HG02938 (cell line): ENCODE results near the gene CD99.
"Not testable (repeated sequence)": the region's sequence is repeated elsewhere in the genome, so short reads cannot be mapped to it uniquely, and the experiment has no call there.

Experiments used
- ATAC-seq: cut with Tn5 transposase; IDR thresholded peaks from one replicate; pipeline ENCODE4 v1.9.1; 2021; ENCODE audit warnings: mild to moderate bottlenecking, moderate library complexity; ENCODE audit not compliant: unreplicated experiment

CD99 gene

DNA sequence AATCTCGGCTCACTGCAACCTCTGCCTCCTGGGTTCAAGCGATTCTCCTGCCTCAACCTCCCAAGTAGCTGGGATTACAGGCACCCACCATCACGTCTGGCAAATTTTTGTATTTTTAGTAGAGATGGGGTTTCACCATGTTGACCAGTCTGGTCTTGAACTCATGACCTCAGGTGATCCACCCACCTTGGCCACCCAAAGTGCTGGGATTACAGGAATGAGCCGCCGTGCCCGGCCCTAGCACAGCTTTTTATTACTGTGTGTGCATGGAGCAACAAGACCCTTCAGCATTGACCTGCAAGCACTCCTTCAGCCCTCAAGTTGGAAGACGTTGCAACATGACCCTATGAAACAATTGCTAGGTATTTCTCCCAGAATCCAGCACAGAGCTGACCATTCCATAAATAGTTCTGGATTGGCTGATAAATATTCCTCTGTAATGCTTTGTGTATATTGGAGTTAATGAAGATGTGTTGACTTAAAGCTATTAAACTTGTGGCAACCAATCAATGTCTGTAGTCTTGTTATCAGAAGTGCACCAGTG lies 15.4 kb upstream of the CD99 start:
- ATAC-seq, result not testable (repeated sequence)

DNA sequence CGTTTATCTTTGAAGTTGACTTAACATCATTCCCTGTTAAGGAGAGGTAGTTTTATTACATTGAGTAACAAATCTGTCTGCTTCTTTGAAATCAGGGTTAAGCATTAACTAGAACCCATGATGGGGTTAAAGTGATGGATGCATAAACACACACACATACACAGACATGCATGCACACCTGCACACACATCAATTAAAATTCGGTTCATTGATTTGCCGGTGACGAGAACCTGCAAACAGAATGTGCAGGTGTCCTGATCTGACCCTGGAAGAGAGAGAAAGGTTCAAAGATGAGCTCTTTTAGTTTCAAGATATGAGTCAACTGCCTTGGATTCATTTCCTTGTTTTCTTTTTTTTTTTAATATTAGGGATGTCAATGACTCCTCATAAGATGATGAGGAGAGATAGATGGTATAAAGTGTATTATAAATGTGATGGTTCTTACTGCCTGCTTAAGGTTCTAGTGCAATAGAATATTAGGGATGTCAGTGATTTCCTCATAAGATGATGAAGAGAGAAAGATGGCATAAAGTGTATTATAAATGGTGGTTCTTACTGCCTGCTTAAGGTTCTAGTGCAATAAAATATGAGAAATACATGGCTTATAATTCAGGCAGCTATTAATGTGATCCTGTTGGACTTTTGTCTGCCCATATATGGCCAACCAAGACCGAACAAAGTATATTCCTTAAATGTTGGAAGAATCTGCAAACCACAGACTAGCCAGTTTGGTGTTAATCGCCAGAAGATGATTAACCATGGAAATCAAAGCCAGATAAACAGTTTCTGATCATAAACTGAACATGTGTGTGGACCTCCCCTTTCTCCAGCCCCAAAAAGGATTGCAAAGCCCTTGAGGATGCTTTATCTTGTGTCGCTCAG lies 14.1 kb upstream of the CD99 start:
- ATAC-seq, result no peak

DNA sequence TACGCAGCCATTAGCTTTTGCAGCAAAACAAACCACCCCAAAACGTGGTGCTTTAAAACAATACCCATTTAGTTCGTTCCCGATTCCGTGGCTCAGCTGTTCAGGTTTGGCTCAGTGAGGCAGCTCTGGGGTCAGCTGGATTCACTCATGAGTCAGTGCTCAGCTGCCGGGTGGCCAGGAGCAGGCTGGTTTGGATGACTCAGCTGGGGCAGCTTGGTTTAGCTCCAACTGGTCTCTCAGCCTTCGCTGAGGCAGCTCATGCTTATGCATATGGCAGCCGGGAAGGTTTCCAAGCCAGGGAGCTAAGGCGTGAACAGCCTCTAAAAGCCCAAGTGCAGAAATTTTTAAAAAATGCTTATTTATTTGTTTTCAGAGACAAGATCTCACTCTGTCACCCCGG lies 13.3 kb upstream of the CD99 start:
- ATAC-seq, result no peak

DNA sequence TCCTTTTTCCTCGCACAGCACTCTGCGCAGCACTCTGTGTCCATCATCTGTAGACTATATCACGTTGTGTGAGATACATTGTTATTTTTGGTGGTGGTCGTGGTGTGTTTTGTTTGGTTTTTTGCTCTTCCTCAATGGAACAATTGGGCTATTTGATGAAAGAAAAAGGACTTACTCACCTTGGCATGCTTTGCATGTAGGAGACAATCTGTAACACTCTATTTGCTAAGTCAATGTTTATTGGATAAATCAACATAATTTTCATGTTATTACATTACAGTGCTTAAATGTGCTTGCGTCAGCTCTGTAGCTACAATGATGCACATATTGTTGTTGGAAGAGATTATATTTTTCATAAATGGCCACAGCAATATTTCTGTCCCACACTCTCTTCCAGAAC lies 12.5 kb upstream of the CD99 start:
- ATAC-seq, result no peak

DNA sequence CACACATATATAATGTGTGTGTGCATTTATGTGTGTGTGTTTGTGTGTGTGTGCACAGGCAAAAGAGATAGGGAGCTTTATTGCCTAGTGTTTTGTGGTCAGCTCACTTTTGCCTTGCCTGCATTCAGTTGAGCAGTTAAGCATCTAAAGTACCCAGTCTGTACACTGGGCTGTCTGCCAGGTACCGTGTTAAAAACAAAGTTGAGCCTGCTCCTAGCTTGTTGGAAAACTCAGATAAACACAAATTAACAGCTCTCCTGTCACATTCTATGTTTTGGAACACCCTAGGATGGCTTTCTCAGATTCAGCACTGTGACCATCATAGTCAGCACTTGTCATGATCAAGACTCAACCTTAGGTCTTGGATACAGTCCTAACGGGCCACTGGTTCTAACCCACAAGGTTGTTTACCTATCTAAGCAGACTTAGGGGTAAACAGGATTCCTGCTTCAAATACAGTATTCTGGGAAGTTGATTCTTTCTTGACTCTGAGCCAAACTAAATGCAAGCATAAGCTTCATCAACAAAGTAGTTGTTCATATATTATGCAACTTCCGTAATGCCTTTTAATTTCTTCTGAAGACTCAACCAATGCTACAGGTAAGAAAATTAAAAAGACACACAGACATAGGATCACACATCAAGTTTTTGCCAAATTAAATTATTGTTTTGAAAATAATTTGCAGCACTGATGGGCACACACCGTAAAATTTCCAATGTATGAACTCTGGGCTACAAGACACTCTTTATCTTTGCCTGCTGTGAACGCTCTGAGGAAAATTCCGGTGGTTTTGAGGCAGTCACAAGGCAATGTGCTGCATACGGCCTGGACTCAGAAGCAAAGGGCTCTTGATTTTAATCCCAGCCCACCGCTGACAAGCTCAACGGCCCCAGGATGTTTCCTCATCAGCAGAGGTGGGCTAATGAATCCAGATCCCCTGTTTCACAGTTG lies 11.3 kb upstream of the CD99 start:
- ATAC-seq, result no peak

DNA sequence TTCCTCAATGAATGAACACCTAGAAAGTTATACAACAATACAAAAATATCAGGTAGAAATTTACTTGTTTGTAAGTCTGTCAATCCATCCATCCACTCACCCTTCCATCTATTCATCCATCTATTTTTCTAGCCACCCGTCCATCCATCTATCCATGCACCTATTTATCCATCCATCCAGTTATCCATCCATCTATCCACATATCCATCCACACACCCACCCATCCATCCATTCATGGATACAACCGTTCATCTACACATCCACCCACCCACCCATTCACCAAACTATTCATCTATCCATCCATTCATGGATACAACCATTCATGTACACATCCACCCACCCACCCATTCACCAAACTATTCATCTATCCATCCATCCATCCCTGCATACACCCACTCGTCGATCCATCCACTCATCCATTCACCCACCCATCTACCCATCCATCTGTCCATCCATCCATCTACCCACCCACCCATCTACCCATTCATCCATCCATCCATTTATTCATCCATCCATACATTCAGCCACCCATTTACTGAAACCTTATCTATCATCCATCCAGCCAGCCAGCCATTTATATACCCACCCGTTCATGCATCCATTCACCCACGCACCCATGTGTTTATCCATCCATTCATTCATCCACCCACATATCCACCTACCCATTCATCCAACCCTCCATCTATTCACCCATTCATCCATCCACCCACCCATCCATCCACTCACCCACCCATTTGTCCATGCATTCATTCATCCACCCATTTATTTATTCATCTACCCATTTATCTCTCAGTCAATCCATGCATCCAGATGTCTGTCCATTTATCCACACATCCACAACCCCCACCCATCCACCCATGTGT lies 10.4 kb upstream of the CD99 start:
- no peak for ATAC-seq

DNA sequence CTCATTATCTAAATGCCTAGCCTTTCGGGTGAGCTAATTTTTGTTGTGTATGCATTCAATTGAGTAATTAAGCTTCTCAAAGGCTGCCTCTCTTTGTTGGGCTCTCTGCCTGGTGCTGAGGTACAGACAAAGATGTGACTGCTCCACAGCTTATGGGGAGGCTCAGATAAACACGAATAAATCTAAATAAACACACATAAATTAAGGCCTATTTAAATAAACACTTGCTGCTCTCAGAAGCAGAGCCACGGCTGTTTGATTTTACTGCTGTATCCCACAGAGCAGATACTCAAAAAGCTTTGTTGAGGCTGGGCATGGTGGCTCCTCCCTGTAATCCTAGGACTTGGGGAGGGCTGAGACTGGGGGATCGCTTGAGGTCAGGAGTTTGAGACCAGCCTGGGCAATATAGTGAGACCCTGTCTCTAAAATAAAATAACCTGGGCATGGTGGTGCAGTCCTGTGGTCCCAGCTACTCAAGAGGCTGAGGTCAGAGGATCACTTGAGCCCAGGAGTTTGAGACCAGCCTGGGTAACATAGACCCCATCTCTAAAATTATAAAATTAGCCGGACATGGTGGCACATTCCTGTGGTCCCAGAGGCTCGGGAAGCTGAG lies 8.4 kb upstream of the CD99 start:
- ATAC-seq, result no peak

DNA sequence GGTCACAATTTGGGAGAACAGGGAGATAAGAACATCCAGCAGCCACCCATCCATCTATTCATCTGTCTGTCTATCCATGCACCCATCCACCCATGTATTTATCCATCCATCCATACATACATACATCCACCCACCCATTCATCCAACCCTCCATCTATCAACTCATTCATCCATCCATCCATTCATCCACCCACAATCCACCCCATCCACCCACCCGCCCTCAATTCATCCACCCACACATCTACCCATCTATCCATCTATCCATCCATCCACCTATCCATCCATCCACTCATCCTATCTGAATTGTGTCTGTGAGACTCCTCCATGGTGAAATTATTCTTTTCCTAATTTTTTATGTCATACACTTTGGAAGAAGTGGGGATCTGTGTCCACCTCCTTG lies 6.8 kb upstream of the CD99 start:
- no peak for ATAC-seq

DNA sequence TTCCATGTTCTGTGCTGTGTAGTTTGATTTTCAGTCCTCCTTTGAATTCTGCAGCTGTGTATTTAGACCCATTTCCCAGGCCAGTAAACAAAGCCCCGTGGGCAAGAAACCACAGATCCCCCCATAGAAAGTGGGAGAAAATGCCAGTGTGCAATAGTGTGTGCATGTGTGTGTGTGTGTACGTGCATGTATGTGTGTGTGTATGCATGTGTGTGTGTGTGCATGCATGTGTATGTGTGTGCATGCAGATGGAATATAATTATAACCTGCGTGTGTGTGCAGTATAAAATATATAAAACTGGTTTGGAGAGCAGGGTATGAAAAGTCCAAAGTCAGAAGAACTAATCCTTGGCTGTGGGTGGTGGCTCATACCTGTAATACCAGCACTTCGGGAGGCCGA lies 5.2 kb upstream of the CD99 start:
- no peak for ATAC-seq

DNA sequence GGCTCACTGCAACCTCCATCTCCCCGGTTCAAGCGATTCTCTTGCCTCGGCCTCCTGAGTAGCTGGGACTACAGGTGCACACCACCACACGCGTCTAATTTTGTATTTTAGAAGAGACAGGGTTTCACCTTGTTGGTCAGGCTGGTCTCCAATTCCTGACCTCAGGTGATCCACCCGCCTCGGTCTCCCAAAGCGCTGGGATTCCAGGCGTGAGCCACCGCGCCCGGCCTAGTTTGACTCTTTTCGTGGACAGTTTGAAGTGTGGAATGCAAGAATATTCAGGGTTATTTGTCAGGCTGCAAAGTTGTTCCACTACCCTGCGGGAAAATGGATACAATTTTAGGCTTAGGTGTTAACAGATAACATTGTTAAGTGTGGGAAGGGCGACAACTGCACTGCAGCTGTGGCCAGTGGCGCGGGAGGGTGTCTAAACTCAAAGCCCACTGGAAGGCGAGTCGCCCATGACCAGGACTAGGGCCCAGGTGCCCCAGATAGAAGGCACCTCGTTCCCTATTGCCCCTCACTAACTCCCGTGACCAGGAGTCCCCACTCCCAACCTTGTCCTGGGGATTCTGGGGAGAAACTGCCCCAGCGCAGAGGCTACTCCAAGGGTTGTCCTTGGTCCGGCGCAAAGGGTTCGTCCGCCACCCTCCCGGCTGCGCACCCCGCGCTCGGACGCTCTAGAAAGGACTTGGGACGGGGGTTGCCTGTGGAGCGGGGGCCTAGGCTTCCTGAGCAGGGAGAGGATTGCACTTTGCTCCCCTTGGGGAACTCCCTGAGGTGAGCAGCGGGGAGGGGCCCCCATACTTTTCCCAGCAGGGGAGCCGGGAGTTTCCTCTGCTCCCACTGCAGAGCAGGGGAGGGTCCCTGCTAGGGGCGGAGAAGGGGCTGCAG lies 1.1 kb upstream of the CD99 start:
- no peak for ATAC-seq

DNA sequence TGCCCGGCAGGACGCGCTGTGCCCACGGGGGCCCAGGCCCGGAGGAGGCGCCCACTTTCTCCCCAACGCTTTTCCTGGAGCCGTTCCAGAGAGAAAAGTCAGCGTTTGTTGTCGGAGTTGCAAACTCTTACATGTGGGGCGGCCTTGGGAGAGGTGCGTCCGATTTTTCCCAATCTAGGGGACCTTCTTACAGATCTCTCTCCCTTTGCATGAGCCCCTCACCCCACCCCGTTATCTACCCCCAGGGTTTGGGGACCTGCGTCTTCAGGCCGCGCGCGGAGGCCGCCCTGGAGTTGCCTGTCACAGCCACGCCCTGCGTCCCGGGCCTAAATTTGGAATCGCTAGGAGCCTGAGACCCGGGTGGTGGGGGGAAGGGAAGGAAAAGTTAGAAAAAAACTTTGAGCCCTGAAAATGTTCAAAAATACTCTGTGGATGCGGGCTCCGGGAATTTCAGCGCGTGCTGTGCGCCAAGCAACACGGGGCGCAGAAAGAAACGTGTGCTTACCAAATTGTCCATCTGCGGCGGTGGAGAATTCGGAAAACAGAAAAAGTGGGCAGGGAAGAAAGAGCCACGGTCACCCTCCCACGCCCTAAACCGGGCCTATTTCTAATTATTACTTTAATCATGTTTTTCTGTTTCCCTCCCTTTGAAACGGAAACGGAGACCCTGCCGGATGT lies 587 bp downstream of the CD99 start:
- ATAC-seq, result peak; percentile 16

DNA sequence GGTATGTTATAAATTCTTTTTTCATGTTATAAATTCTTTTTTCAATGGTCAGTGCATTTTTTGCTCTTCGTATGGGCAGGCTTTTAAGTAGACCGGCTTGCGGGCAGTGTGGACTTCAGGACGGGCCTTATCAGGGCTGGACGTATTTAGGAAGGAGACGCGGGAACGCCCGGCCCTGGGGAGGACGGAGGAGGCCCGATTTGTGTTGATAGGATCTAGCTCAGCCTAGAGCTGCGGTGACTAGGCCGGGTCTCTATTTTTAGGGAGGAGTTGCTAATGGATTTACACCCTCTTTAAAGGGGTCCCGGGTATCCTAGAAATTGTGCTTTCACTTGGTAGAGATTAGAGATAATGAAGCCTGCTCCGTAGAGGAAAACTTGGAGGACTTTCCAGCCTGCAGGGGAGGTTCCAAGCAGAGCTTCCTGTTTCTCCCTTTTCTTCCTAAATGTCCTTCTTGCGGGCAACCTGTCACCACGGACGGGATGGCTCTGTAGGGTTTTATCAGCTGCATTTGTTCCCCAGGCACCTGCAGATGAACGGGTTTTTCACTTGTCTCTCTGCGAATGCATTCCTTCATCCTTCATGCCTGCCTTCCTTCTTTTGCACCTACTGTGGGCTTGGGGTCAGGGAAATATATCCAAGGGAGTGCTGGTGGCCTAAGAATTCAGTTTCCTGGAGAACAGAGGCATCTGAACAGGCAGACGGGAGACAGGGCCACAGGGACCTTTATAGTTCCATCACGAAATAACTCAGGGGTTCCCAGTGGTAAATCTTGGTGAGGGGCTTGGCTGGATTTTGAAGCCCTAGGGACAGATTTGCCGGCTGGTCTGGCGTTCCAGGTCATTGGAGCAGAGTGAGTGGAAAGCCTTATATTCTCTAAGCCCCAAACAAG lies 1.4 kb downstream of the CD99 start:
- no peak for ATAC-seq

DNA sequence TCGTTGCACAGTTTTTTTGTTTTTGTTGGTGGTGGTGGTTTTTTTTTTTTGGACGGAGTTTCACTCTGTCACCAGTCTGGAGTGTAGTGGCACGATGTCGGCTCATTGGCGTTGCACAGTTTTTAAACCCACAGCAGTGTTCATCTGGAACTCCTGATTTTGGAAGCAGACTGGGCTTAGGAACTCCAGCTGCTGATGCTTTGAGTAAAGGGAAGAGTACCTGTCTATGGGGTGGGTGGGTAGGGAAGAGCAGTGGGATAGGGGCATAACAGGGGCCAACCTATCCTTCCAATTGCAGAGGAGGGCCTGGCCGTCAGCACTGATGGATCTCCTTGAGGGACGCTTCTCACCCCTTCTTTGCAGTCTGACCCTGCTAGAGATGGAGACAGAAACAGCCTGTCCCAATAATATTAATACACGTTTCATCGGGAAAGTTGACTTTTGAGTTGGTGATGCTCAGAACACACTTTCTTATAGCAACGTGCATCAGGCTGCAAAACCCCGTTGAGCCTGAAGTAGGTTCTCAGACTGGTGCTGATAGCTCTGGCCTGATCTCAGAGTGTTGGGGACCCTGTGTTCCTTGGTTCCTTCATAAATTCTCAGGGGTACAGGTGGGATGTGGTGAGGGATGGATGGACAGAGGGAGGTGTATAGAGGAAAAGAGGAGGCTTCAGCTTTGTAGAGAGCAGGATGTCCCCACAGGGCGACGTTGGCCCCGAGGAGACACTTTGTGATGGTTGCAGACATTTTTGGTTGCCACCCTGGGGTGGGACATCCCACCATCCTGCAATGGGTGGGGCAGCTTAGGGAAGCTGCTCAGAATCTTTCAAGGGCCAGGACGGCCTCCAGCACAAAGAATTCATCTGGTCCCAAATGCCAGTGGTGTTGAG lies 2.3 kb downstream of the CD99 start:
- no peak for ATAC-seq

DNA sequence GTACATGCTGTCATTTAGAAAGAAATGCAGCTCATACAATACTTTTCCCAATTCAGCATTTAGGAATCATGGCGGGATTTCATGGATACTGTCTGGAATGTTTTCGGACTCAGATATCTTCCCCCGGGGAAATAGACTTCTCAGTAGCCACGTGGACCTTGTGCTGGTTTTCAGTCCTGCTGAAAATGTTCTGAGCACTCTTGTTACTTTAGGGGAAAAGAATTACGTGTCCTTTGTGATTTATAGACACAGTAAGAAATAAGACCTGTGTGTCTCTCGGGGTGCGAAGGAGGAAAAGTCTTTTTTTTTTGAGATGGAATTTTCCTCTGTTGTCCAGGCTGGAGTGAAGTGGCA lies 3.8 kb downstream of the CD99 start:
- ATAC-seq, result no peak

DNA sequence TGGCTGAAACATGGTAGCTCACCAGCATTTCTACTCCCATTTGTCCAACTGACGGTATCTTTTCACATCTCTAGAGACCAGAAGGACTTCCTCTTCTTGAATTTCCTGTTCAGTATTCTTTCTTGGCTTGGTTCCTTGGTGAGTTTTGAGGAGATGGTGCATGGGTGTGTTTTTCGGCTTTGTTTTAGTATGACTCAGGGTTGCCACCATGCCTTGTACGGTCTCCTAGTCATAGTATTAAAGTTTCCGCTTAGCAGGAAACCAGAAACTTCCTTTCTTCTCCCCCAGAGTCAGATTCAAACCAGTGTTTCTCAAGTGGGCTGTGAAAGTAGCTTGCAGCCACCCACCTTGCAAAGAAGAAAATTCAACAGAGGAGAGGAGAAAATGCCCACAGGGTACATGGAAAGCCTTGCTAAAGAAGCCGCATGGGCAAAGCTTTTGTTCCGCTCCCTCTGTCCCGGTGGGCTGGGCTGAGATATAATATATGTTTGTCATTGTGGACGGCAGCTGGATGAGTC lies 5.7 kb downstream of the CD99 start:
- ATAC-seq, result peak; percentile 86

DNA sequence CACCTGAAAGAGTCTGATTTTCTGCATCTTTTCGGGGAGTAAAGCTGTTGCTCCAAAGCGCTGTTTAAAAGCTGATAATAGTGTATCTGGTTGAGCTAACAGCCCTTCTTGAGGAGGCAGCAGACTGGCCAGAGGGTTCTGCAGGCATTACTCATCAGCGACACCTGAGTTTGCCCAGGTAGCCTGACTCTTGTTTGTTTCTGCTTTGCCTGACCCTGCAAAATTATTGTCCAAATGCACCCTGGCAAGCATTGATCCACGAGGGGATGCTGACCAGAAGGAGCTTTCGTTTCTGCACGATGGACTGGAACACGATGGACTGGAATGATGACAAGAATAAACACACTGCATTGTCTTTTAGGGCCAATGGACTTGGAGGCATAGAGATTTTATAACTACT lies 6.2 kb downstream of the CD99 start:
- ATAC-seq, result peak; percentile 10
